Activated T-cell treated with anti-CD3 and anti-CD28 coated beads for 24 hours (primary cell): ENCODE measurements around the gene RAB44.

ENCODE experiments used
- DNase-seq: peaks from one replicate; pipeline ENCODE4 v3.0.0-alpha.2; 2020; ENCODE audit warnings: low read depth

RAB44 gene

DNA sequence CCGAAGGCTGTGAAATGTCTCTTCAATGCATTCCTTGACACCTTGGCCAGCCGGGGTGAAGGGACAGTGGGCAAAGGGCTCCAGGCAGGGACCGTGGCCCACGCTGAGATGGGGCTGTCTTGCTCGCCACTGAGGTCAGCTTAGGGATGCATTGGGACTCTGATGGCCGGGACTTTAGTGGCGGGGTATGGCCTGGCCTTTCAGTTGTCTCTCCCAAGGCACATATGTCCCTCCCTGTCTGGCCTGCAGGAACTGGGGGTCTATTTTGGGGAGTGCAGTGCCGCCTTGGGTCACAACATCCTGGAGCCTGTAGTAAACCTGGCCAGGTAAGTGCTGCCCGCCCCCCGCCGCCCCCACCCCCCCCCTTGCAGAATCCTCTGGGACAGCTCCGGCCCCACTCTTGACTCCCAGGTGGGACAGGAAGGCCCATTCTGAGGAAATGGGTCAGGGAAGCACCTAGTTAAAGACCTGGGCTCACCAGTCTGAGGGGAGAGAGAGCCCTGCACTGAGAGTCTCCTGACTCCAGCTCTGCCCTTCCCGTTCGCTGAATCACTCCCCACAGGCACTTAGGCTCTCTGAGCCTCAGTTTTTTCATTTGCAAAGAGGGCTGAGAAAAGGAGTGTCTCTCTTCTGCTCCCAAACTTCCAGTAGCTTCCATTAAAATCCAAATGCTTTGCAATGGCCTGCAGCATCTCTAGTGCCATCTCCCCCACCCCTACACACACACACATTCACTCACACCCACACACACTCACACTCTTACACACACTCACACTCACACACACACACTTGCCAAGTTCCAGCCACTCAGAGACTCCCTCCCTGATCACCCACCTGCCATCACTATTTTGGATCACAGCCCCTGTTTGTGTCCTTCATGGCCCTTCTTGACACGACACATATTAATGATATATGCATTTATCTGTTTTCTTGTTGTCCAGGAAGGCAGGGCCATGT, 33.1 kb downstream of the RAB44 start:
- DNase-seq = no peak

DNA sequence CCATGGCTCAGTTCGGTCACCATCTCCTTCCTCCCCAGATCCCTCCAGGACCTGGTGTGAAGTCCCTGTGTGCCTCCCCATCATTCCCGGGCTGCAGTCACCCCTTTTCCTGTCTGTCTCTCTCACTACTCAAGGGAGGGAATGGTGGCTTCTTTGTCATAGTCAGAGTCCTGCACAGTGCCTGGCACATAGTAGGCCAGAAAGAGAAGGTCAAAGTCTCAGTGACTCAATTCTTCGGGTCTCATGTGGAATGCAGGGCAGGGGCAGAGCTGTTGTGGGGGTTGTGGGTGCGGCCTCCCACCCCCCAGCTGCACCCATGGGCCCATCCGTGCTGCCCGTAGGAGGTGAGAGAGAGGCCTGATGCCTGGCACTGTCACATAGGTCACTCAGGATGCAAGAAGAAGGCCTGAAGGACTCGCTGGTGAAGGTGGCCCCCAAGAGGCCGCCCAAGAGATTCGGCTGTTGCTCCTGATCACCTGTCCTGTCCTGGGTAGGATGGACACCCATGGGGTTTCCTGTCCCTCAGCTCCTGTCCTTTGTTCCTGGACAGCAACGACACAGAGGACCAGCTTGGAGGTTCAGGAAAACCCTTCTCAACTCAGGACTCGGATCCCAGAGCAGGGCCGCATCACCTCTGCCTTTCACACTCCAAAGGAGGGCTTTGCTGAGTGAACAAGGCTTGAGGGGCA, 34.1 kb downstream of the RAB44 start:
- no peak for DNase-seq

DNA sequence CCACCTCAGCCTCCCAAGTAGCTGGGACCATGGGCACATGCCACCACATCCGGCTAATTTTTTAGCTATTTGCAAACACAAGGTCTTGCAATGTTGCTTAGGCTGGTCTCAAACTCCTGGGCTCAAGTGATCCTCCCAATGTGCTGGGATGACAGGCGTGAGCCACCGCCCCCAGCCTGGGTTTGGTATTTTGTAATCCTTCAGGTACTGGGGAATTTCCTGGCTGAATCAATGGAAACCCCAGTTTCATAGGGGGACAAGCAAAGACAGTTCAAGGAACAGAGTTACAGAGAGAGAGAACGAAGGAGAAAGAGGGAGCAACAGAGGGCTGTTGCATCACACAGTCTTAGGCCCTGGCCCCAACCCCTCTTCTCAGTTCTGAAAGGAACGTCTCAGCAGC, 35.7 kb downstream of the RAB44 start:
- DNase-seq = no peak

DNA sequence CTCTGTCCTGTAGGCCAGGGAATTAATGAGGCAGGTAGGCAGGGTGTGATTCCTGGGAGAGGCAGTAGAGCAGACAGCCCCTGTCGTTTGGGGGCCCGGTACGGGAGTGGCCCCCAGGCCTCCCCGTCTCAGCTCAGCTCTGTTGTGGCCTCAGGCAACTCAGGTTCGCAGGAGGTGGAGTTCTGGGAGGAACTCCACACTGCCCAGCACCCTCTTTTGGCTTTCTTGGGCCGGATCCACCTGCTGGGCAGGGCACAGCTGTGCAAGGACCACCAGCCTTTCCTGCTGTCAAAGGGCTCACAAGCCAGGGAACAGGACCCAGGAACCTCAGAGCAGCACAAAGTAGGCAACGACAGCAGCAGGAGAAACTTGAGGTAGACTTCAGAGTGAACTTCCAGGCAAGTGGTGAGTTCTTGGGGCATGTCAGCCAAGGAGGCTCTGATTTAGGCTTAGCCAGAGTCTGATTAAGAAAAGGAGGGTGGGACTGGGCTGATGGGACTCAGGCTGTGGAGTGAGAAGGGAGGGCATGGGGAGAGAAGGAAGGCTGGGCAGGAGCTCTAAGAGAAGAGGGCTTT, 36.9 kb downstream of the RAB44 start:
- no peak for DNase-seq

GRCh38 chr6:36735110-36736071, 37.8 kb downstream of the RAB44 start:
- peak; percentile 15 for DNase-seq

GRCh38 chr6:36737043-36737785, 39.6 kb downstream of the RAB44 start:
- no peak for DNase-seq

DNA sequence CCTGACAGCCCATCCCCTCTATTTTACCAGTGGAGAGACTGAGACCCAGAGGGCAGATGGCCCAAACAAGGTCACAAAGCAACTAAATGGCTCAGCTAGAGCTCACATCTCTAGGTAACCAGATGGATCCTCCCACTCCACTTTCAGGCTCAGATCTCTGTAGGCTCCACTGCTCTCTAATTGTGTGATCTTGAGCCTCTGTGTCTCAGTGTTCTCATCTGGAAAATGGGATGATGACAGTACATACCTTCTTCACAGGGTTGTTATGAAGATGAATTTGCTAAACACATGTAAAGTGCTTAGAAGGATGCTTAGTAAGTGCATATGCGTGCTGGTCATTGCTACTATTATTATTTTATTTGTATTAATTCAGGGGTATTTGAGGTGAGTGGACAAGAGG, 40.5 kb downstream of the RAB44 start:
- DNase-seq = no peak

DNA sequence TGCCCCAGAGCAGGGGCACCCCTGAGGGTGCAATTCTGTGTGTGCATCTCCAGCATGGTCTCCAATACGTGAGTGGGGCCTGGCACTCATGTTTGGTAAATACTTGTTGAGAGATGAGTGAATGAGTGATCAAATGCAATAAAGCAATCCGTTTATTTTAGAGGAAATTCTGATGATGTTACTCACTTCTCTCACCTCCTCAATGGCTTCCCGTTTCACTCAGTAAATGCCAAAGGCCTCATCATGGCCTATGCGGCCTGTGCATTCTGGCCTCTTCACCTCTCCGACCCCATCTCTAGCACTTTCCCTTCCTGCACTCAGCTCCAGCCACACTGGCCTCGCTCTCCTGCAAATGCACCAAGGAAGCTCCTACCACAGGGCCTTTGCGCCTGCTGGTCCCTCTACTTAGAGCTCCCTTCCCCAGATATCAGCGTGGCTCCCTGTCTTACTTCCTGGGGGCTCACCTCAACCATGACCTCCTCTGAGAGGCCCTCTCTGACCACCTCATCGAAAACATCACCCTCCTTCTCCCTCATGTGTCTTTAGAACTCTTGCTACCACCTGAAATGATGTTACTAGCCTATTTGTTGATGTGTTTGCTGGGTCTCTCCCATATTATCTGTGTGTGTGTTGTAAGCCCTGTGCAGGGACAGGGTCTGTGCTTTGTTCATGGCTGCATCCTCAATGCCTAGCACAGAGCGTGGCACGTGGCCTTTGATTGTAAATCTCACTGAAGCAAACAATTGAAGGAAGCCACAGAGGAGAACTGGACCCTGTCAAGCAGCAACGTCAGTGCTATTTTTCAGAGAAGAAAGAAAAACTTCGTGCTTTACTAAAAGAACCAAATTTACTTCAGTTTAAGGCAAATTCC, 42.6 kb downstream of the RAB44 start:
- no peak for DNase-seq

DNA sequence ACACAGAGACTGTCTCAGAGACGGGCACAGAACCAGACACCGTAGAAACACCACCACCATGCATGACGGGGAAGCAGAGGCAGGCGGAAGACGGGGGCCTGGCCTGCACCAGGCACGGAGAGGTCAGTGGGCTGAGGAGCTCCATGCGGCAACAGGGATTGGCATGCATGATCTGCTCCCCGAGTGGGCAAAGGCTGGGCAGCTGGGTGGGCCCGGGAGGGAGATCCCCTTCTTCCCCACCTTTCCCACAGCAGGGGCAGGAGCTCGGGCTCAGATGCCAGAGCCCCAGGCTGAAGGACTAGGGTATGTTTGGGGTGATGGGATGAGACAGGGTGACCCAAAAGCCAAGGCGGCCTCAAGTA, 43.2 kb downstream of the RAB44 start:
- DNase-seq = no peak

DNA sequence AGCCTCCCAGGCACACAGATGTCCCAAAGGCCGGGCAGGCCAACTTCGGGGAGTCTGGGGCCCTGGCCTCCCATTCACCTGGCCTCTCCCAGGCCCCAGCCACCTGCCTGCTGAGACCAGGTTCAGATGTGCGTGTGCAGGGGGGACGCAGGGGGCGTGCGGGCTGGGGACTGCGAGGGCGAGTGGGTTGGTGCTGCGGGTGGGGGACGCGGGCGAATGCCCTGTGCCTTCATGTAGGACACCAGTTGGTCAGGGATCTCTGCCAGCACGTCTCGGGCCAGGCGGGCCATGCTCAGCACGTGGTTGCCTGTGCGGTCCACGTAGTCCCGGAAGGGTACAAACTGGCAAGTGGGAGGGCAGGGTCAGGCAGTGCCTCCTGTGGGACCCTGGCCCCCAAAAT, 44.5 kb downstream of the RAB44 start:
- no peak for DNase-seq

DNA sequence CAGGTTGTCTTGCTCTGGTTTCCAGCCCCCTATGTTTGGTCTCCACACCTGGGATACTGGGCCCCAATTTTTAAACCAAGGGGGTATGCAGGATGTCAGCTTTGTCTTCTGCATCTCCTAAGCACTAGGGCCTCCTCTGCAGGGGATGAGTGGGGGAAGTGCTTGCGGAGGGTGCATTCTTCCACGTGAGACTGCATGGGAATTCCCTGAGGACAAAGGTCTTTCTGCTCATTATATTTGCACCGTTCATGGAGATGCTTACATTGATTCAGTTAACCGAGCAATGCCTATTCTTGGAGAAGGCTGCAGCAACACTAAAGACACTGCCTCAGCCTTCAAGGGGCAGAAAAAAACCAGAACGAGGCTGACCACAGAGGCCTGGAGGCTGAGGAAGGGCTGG, 45.4 kb downstream of the RAB44 start:
- no peak for DNase-seq

DNA sequence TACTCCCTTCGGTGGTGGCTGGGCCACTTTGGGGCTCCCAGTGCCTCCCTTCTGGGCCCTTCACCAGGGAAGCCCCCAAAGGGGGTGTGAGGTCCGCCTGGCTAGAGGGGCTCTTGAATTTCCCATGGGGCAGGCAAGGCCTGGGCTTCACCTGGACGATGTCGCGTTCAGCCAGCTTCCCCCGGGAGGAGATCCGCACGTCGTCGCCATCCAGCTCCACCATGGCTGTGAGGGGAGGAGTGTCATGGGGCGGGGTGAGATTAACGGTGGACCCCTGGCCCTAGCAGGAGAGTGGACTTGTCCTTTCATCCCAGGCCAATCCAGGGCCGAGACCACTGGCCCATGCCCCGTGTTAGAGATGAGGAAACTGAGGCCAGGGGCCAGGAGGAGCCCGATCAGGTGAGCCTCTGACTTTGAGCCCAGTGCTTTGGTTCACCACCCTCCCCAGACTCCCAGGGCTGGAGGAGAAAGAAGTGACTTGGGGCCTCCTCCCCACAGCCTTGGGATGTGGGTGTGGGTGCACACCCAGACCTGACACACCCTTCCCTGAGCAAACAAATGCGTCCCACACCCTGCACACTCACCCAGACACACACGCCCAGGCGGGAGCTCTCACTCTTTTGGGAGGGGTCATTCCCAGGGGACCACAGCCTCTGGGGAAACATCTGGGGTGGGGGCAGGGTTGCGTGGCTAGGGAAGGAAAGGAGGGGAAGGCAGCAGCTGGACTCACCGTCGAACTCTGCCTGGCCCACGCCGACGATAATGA, 46.1 kb downstream of the RAB44 start:
- DNase-seq = no peak

DNA sequence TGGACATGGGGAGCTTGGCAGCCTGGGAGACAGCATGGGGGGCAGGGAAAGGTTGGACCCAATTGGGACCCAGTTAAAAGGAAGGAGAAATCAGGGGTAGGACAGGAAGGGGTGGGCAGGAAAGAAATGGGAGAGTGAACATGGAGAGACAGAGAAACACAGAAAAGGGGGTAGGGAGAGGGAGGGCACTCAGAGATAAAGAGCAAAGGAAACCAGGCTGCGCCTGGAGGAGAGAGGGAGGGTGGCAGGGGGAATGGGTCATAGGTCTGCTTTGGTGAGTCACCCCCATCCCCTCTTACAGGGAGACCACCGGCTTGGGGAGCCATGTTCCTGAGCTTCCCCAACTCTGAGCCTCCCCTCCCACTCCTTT, 46.7 kb downstream of the RAB44 start:
- DNase-seq = no peak

DNA sequence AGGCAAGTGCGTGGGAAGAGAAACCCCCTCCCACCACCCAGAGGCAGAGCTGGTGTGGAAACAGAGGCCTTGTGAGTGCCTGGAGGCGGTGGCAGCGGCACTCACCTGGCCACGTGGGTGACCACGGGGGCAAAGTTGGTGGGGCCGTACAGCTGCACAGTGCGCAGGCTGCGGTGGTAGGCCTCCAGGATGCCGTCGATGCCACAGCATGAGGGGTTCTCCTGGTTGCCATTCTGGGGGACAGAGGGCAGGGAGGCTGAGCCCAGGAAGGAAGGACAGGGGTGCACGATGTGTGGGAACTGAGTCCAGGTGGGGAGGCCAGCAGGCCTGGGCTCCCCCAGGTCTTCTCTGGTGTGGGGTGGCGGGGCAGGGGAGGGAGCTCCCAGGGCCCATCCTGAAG, 47.7 kb downstream of the RAB44 start:
- DNase-seq = no peak

DNA sequence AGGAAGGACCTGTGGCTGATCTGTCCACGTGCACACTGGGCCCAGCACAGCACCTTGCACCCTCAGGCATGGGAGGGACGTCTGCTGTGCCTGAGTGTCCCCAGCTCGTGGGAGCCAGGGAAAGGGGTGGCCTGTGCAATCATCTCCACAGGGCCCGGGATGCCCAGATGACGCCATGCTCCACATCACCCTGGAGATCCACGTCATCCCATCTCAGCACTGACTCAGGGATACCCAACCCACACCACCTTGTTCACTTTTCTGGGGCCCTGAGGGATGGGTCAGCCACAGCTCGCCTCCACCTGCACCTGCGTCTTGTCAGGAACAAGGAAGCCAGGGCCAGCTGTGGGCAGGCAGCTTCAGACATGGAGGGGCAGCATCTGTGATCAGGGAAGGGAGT, 48.2 kb downstream of the RAB44 start:
- DNase-seq = no peak

DNA sequence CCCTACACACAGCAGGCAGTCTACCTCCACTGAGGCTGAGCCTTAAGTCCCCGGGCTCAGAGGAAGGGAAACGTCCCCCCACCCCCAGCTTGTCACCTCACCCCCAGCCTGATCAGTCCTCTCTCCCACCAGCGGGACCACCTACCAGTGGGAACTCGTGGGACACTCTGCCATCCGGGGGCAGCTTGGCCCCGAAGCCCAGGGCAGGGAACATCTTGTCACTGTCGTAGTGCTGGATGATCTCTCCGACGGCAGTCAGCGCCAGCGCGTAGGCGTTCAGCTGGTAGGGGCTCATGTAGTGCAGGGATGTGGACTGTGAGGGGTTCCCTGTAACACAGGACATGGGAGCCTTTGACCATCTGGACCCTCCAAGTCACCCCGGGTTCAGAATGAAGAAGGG, 48.6 kb downstream of the RAB44 start:
- no peak for DNase-seq

- DNase-seq = no peak
Measured at GRCh38 chr6:36749829-36750489, 52.3 kb downstream of the RAB44 start.

DNA sequence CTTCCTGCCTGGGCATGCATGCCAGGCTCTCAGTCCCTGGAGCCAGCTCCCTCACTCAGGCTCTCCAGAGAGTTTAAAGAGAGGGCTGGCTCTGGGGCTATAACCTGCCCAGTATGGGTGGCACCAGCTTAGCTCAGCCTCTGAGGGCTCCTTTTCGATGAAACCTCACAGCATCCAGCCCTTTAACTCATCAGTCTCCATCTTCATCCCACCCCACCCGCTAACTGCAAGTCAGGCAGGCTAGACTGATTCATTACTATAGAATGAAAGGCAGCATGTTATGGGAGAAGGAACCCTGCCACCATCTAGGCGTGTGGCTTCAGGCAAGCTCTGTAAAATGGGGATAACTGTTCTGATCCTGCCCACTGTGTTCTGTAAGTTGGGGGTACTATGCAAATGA, 53.5 kb downstream of the RAB44 start:
- no peak for DNase-seq

- DNase-seq = no peak
Measured at GRCh38 chr6:36751833-36752186, 54.2 kb downstream of the RAB44 start.
